Osteocyte (in vitro differentiated cells): ENCODE data around the gene WNK2. TPM values are rescaled to one million over a fixed set of nuclear protein-coding genes. Genes with fewer than 3 reads are reported as not detected.
A peak's percentile ranks its signal among the peaks of the same experiment; 100 is the strongest.

ENCODE experiments used
- DNase-seq: peaks from one replicate; pipeline ENCODE4 v3.0.0; 2021; ENCODE audit warnings: mixed read lengths; ENCODE audit not compliant: unreplicated experiment; ENCODE audit errors: extremely low spot score
- H3K27ac Mint-ChIP-seq: one replicate; pipeline ENCODE4 v1.8.0; 2021; ENCODE audit warnings: mild to moderate bottlenecking, mixed read lengths; ENCODE audit not compliant: unreplicated experiment
- H3K27me3 Mint-ChIP-seq: one replicate; pipeline ENCODE4 v1.8.0; 2021; ENCODE audit warnings: mixed read lengths; ENCODE audit not compliant: unreplicated experiment
- H3K36me3 Mint-ChIP-seq: one replicate; pipeline ENCODE4 v1.8.0; 2021; ENCODE audit warnings: mixed read lengths; ENCODE audit not compliant: unreplicated experiment
- H3K4me1 Mint-ChIP-seq: one replicate; pipeline ENCODE4 v1.8.0; 2021; ENCODE audit warnings: mixed read lengths; ENCODE audit not compliant: unreplicated experiment
- H3K4me3 Mint-ChIP-seq: one replicate; pipeline ENCODE4 v1.8.0; 2021; ENCODE audit warnings: mild to moderate bottlenecking, moderate library complexity, mixed read lengths; ENCODE audit not compliant: unreplicated experiment
- H3K9me3 Mint-ChIP-seq: one replicate; pipeline ENCODE4 v1.8.0; 2021; ENCODE audit warnings: mixed read lengths; ENCODE audit not compliant: unreplicated experiment
- total RNA-seq: library from RNA; stranded (reverse); gene quantifications from 2 replicates; pipeline ENCODE4 v1.2.1, GENCODE V29; 2021
- TF ChIP-seq, protein P1 (sequence below): fragments of 200-600 bp; sonication (generic); IDR thresholded peaks from 2 replicates; pipeline ENCODE4 v1.5.0; 2021; ENCODE audit warnings: antibody characterized with exemption, mild to moderate bottlenecking, moderate library complexity

WNK2 gene
- total RNA-seq, 1 donor from 2014 or later = not detected

- Mint-ChIP-seq H3K4me3 (no peak overlapping the region), H3K36me3 (no peaks in the 10 kb centered on the region), H3K9me3 (no peaks in the 10 kb centered on the region), H3K4me1 (peaks cover 1% of the 10 kb centered on the region), H3K27me3 (peaks cover 55% of the 10 kb centered on the region), H3K27ac (no peak overlapping the region)
- TF ChIP-seq, protein P1, sequence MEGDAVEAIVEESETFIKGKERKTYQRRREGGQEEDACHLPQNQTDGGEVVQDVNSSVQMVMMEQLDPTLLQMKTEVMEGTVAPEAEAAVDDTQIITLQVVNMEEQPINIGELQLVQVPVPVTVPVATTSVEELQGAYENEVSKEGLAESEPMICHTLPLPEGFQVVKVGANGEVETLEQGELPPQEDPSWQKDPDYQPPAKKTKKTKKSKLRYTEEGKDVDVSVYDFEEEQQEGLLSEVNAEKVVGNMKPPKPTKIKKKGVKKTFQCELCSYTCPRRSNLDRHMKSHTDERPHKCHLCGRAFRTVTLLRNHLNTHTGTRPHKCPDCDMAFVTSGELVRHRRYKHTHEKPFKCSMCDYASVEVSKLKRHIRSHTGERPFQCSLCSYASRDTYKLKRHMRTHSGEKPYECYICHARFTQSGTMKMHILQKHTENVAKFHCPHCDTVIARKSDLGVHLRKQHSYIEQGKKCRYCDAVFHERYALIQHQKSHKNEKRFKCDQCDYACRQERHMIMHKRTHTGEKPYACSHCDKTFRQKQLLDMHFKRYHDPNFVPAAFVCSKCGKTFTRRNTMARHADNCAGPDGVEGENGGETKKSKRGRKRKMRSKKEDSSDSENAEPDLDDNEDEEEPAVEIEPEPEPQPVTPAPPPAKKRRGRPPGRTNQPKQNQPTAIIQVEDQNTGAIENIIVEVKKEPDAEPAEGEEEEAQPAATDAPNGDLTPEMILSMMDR = no peak
- no peak for DNase-seq
Observed at GRCh38 chr9:93178851-93179786, 4.8 kb upstream of the WNK2 start.

DNA sequence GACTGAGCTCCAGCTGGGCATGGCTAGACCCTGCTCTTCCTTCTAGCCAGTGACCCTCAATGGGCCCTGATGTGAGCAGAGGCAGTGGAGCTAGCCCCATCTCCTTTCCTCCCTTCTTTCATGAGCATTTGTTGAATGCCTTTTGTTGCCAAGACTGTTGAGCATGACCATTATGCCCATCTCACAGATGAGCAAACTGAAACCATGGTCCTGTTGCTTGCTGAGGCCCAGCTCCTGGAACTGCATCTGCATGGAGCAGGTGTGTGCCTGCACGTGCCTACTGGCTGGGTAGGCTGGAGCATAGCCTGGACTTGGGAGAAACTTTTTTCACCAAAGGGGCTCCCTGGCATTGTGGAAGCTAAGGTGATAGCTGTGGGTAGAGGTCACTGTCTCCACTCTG lies 3.0 kb upstream of the WNK2 start:
- Mint-ChIP-seq H3K27ac (no peak overlapping the region), H3K36me3 (no peaks in the 10 kb centered on the region), H3K4me3 (no peak overlapping the region), H3K9me3 (no peaks in the 10 kb centered on the region), H3K27me3 (peaks cover 56% of the 10 kb centered on the region), H3K4me1 (peaks cover 3% of the 10 kb centered on the region)
- DNase-seq = no peak
- TF ChIP-seq, protein P1 = no peak

- TF ChIP-seq, protein P1 = no peak
- DNase-seq = no peak
Observed at GRCh38 chr9:93181672-93182435, 2.1 kb upstream of the WNK2 start.

DNA sequence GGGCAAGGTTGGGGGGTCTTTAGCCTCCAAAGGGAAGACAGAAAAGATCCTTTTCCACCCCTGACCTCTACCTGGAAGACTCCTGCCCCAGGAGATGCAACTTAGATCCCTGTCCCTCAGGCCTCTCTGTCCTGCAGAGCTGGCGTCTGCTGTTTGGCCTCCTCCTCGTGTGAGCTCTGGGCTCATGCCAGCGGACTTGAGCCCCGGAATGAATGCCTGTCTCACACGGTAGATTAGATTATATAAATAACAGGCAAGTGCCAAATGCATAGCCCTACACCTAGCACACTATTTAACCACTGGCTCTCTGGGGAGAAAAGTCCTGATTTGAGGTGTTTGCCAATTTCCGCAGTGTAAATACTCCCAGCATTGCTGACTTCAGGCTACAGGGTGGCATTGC lies 1.4 kb upstream of the WNK2 start:
- Mint-ChIP-seq H3K36me3 (no peaks in the 10 kb centered on the region), H3K27me3 (peaks cover 73% of the 10 kb centered on the region), H3K4me1 (peaks cover 3% of the 10 kb centered on the region), H3K27ac (no peak overlapping the region), H3K9me3 (no peaks in the 10 kb centered on the region), H3K4me3 (no peak overlapping the region)
- no peak for DNase-seq
- TF ChIP-seq, protein P1 = no peak

More at GRCh38 chr9:93181672-93182435, 2.1 kb upstream of the WNK2 start:
- Mint-ChIP-seq H3K27ac (no peak overlapping the region), H3K9me3 (no peaks in the 10 kb centered on the region), H3K4me3 (no peak overlapping the region), H3K27me3 (peaks cover 66% of the 10 kb centered on the region), H3K4me1 (peaks cover 3% of the 10 kb centered on the region), H3K36me3 (no peaks in the 10 kb centered on the region)

DNA sequence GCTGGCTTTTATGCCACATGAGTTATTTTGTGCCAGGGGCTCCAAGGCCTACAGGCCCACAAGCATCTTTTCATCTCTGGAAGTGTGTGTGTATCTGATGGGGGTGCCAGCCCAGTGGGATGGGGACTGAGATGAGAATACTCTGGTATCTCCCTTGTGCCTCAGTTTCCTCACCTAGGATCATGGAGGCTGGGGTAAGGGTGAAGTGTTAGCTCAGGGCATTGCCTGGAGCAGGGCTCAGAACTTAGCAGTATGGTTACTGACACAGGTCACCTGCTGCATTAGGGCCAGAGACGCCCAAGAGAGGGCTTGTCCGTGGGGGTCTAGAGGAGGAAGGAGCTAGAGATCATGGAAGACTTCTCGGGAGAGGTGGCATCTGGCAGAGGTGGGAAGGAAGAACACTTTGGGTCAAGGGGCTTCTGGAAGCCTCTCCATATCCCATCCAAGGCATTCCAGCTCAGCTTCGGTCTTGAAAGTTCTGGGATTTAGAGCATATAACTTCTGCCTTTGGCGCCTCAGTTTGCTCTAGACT lies 742 bp upstream of the WNK2 start:
- Mint-ChIP-seq H3K27me3 (peaks cover 77% of the 10 kb centered on the region), H3K4me3 (peak overlapping the region; percentile 50), H3K36me3 (no peaks in the 10 kb centered on the region), H3K4me1 (peaks cover 3% of the 10 kb centered on the region), H3K27ac (no peak overlapping the region), H3K9me3 (no peaks in the 10 kb centered on the region)
- no peak for DNase-seq
- TF ChIP-seq, protein P1 = no peak
